ENCODE measurements around the gene PPM1L.

PPM1L gene

GRCh38 chr3:160842021-160843005 lies 86.3 kb downstream of the PPM1L start:
- H3K36me3 ChIP-seq (replicated peaks; ENCODE audit: insufficient read depth, low read length), result no peaks in the 10 kb centered on the region
- no peak overlapping the region for H3K4me3 ChIP-seq (ENCODE audit: low read length)
- no peaks in the 10 kb centered on the region for H3K79me2 ChIP-seq (ENCODE audit: low read length)
- no peak overlapping the region for H3K4me2 ChIP-seq (ENCODE audit: low read depth, low read length)
- no peak overlapping the region for H3K9ac ChIP-seq (ENCODE audit: low read length)
- no peaks in the 10 kb centered on the region for H3F3A ChIP-seq (ENCODE audit: insufficient read depth, low read length)
- no peaks in the 10 kb centered on the region for H3K9me2 ChIP-seq (replicated peaks; ENCODE audit: insufficient read depth, low read length)
- DNase-seq, result no peak
- H4K20me1 ChIP-seq (ENCODE audit: insufficient read depth, low read length), result no peaks in the 10 kb centered on the region
- no peaks in the 10 kb centered on the region for H3K9me3 ChIP-seq (replicated peaks; ENCODE audit: insufficient read depth, low read length)
- TF ChIP-seq EZH2phosphoT487 (IDR thresholded peaks at IDR 0.05; ENCODE audit: low read length) (no peak), EZH2 (optimal IDR thresholded peaks at IDR 0.05; ENCODE audit: low read depth, low read length) (no peak)
- TF ChIP-seq, protein P1, sequence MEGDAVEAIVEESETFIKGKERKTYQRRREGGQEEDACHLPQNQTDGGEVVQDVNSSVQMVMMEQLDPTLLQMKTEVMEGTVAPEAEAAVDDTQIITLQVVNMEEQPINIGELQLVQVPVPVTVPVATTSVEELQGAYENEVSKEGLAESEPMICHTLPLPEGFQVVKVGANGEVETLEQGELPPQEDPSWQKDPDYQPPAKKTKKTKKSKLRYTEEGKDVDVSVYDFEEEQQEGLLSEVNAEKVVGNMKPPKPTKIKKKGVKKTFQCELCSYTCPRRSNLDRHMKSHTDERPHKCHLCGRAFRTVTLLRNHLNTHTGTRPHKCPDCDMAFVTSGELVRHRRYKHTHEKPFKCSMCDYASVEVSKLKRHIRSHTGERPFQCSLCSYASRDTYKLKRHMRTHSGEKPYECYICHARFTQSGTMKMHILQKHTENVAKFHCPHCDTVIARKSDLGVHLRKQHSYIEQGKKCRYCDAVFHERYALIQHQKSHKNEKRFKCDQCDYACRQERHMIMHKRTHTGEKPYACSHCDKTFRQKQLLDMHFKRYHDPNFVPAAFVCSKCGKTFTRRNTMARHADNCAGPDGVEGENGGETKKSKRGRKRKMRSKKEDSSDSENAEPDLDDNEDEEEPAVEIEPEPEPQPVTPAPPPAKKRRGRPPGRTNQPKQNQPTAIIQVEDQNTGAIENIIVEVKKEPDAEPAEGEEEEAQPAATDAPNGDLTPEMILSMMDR (IDR thresholded peaks at IDR 0.05; ENCODE audit: low read length), result no peak
- H2AFZ ChIP-seq (ENCODE audit: low read length), result no peak overlapping the region
- no peak overlapping the region for H3K27ac ChIP-seq (ENCODE audit: low read length)
- no peaks in the 10 kb centered on the region for H3K27me3 ChIP-seq (replicated peaks; ENCODE audit: insufficient read depth, low read length)
- H3K4me1 ChIP-seq (ENCODE audit: low read length), result no peaks in the 10 kb centered on the region

DNA sequence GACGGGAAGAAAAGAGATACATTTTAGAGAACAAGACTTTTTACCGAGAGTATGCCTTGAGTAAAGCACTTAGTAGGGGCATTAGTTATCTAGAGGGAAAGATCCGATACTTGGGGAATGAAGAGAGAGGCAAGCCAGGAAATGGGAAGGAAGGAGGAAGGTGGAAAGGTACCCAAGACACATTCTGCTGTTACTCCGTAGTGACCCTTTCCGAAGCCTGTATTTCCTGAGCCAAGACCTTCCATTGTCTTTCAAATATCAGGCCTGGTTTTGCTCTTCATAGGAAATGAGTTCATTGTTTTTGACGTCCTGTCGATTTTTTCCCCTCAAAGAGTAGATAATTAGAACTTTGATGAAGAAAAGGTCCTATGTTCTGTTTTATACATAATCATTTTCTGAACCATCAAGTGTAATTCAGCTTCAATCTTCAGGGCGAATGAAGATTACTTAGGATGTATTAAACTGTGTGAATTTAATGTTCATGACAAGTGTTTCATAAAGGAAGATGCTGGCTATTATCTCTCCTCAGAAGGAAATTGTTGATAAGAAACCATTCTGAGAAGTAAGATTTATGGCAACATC lies 95.7 kb downstream of the PPM1L start:
- Histone ChIP-seq H3K4me2 (ENCODE audit: low read depth, low read length) (no peak overlapping the region), H3K4me3 (ENCODE audit: low read length) (no peak overlapping the region), H4K20me1 (ENCODE audit: insufficient read depth, low read length) (no peaks in the 10 kb centered on the region), H3K9ac (ENCODE audit: low read length) (no peak overlapping the region), H3K27ac (ENCODE audit: low read length) (no peak overlapping the region), H3K36me3 (replicated peaks; ENCODE audit: insufficient read depth, low read length) (no peaks in the 10 kb centered on the region), H3K9me2 (replicated peaks; ENCODE audit: insufficient read depth, low read length) (no peaks in the 10 kb centered on the region), H2AFZ (ENCODE audit: low read length) (no peak overlapping the region), H3K27me3 (replicated peaks; ENCODE audit: insufficient read depth, low read length) (no peaks in the 10 kb centered on the region), H3K4me1 (ENCODE audit: low read length) (no peaks in the 10 kb centered on the region), H3K9me3 (replicated peaks; ENCODE audit: insufficient read depth, low read length) (no peaks in the 10 kb centered on the region), H3K79me2 (ENCODE audit: low read length) (no peaks in the 10 kb centered on the region), H3F3A (ENCODE audit: insufficient read depth, low read length) (no peaks in the 10 kb centered on the region)
- DNase-seq, result no peak
- no peak for TF ChIP-seq EZH2phosphoT487 (IDR thresholded peaks at IDR 0.05; ENCODE audit: low read length)
- TF ChIP-seq, protein P1 (IDR thresholded peaks at IDR 0.05; ENCODE audit: low read length), result no peak
- no peak for TF ChIP-seq EZH2 (optimal IDR thresholded peaks at IDR 0.05; ENCODE audit: low read depth, low read length)

- no peak overlapping the region for H3K9ac ChIP-seq (ENCODE audit: low read length)
- H3K4me3 ChIP-seq (ENCODE audit: low read length), result no peak overlapping the region
- H3K4me2 ChIP-seq (ENCODE audit: low read depth, low read length), result no peak overlapping the region
- DNase-seq, result no peak
- no peak overlapping the region for H3K27ac ChIP-seq (ENCODE audit: low read length)
- TF ChIP-seq, protein P1 (IDR thresholded peaks at IDR 0.05; ENCODE audit: low read length), result no peak
- H4K20me1 ChIP-seq (ENCODE audit: insufficient read depth, low read length), result no peaks in the 10 kb centered on the region
- H3K27me3 ChIP-seq (replicated peaks; ENCODE audit: insufficient read depth, low read length), result no peaks in the 10 kb centered on the region
- H3K4me1 ChIP-seq (ENCODE audit: low read length), result no peaks in the 10 kb centered on the region
- H2AFZ ChIP-seq (ENCODE audit: low read length), result no peak overlapping the region
- H3F3A ChIP-seq (ENCODE audit: insufficient read depth, low read length), result no peaks in the 10 kb centered on the region
- no peaks in the 10 kb centered on the region for H3K9me2 ChIP-seq (replicated peaks; ENCODE audit: insufficient read depth, low read length)
- H3K36me3 ChIP-seq (replicated peaks; ENCODE audit: insufficient read depth, low read length), result no peaks in the 10 kb centered on the region
- H3K79me2 ChIP-seq (ENCODE audit: low read length), result no peaks in the 10 kb centered on the region
- H3K9me3 ChIP-seq (replicated peaks; ENCODE audit: insufficient read depth, low read length), result no peaks in the 10 kb centered on the region
Observed at GRCh38 chr3:160852856-160853255, 96.8 kb downstream of the PPM1L start.
